Calu3 (cell line): ENCODE measurements around the gene C10orf90. TPM values are rescaled to one million over a fixed set of nuclear protein-coding genes. Genes with fewer than 3 reads are reported as not detected.

ENCODE experiments used
- BruUV-seq: library from RNA; stranded (reverse); fragments of 400-500 nt; replicated peaks from 2 replicates; lab custom pipeline; 2021; lab: Mats Ljungman, UMichigan
- CTCF ChIA-PET: fragments of 300-600 bp; sonication (Branson Sonifier 250); formaldehyde crosslinking; loops from one replicate; lab custom pipeline; 2022; ENCODE audit warnings: antibody characterized with exemption; lab: Charles Lee
- DNase-seq: peaks from one replicate; pipeline ENCODE4 v3.0.0; 2022
- H3K27ac Mint-ChIP-seq: one replicate; pipeline ENCODE4 v1.8.0; 2022; ENCODE audit warnings: mixed read lengths; ENCODE audit not compliant: unreplicated experiment
- H3K27me3 Mint-ChIP-seq: one replicate; pipeline ENCODE4 v1.8.0; 2022; ENCODE audit warnings: mixed read lengths; ENCODE audit not compliant: unreplicated experiment
- H3K36me3 Mint-ChIP-seq: one replicate; pipeline ENCODE4 v1.8.0; 2022; ENCODE audit warnings: mild to moderate bottlenecking, moderate library complexity, mixed read lengths; ENCODE audit not compliant: insufficient read depth, unreplicated experiment
- H3K4me1 Mint-ChIP-seq: one replicate; pipeline ENCODE4 v1.8.0; 2022; ENCODE audit warnings: mild to moderate bottlenecking, low read depth, mixed read lengths; ENCODE audit not compliant: unreplicated experiment
- H3K4me3 Mint-ChIP-seq: one replicate; pipeline ENCODE4 v1.8.0; 2022; ENCODE audit warnings: mild to moderate bottlenecking, low read depth, moderate library complexity, mixed read lengths; ENCODE audit not compliant: unreplicated experiment
- H3K9me3 Mint-ChIP-seq: one replicate; pipeline ENCODE4 v1.8.0; 2022; ENCODE audit warnings: low read depth, mixed read lengths; ENCODE audit not compliant: unreplicated experiment
- CTCF ChIP-seq: fragments of 200-600 bp; IDR thresholded peaks from one replicate; pipeline ENCODE4 v1.8.0; 2022; ENCODE audit warnings: antibody characterized with exemption; ENCODE audit not compliant: unreplicated experiment
- intact Hi-C: fragments of 100-400 bp; cut with micrococcal nuclease; formaldehyde crosslinking; loops from one replicate; pipeline ENCODE4 v1.10.0; 2022; ENCODE audit not compliant: unreplicated experiment
- total RNA-seq: library from RNA; stranded (reverse); gene quantifications from 2 replicates; pipeline ENCODE4 v1.2.3, GENCODE V29; 2022

C10orf90 gene
- total RNA-seq, 1 experiment from 2014 or later, result not detected

GRCh38 chr10:126659750-126660149 lies 10.7 kb downstream of the C10orf90 start:
- H3K4me3 Mint-ChIP-seq, result no peak overlapping the region
- no peak for DNase-seq
- no peak overlapping the region for H3K27ac Mint-ChIP-seq
- CTCF ChIA-PET, result interaction anchor here (0.6 kb wide), 1 partner anchor 587 kb away, joined by 3 read pairs; no protein-coding TSS in a partner anchor
- no peaks in the 10 kb centered on the region for H3K4me1 Mint-ChIP-seq
- H3K27me3 Mint-ChIP-seq, result peaks cover 5% of the 10 kb centered on the region
- intact Hi-C loops, result no loop called here
- H3K36me3 Mint-ChIP-seq, result no peaks in the 10 kb centered on the region
- no TSS peak for BruUV-seq
- H3K9me3 Mint-ChIP-seq, result peaks cover 3% of the 10 kb centered on the region
- no peak for TF ChIP-seq CTCF

- no peaks in the 10 kb centered on the region for H3K4me1 Mint-ChIP-seq
- no TSS peak for BruUV-seq
- CTCF ChIA-PET, result no interaction called here
- H3K9me3 Mint-ChIP-seq, result peaks cover 3% of the 10 kb centered on the region
- no peaks in the 10 kb centered on the region for H3K36me3 Mint-ChIP-seq
- TF ChIP-seq CTCF, result no peak
- no peak overlapping the region for H3K4me3 Mint-ChIP-seq
- no peak overlapping the region for H3K27ac Mint-ChIP-seq
- intact Hi-C loops, result no loop called here
- DNase-seq, result no peak
- peaks cover 1% of the 10 kb centered on the region for H3K27me3 Mint-ChIP-seq
Measured at GRCh38 chr10:126658928-126659327, 11.6 kb downstream of the C10orf90 start.

GRCh38 chr10:126654579-126654978 lies 15.9 kb downstream of the C10orf90 start:
- Mint-ChIP-seq H3K4me1 (no peaks in the 10 kb centered on the region), H3K36me3 (no peaks in the 10 kb centered on the region), H3K9me3 (no peaks in the 10 kb centered on the region), H3K4me3 (no peak overlapping the region), H3K27ac (no peak overlapping the region), H3K27me3 (peaks cover 12% of the 10 kb centered on the region)
- intact Hi-C loops, result no loop called here
- CTCF ChIA-PET, result no interaction called here
- DNase-seq, result no peak
- TF ChIP-seq CTCF, result no peak
- no TSS peak for BruUV-seq

- CTCF ChIA-PET, result no interaction called here
- no peaks in the 10 kb centered on the region for H3K36me3 Mint-ChIP-seq
- H3K4me3 Mint-ChIP-seq, result no peak overlapping the region
- H3K27ac Mint-ChIP-seq, result no peak overlapping the region
- intact Hi-C loops, result no loop called here
- TF ChIP-seq CTCF, result no peak
- no TSS peak for BruUV-seq
- H3K27me3 Mint-ChIP-seq, result peaks cover 12% of the 10 kb centered on the region
- H3K4me1 Mint-ChIP-seq, result no peaks in the 10 kb centered on the region
- no peak for DNase-seq
- H3K9me3 Mint-ChIP-seq, result no peaks in the 10 kb centered on the region
Measured at GRCh38 chr10:126651467-126651866, 19.0 kb downstream of the C10orf90 start.
